WERI-Rb-1 (cell line): Measurements from ENCODE around the gene RFNG.

Experiments used
- DNase-seq: peaks from one replicate; pipeline ENCODE4 v3.0.0-alpha.2; 2020
- H3K27ac ChIP-seq: fragments of 250-450 bp; sonication (Bioruptor Pico); 2 replicates; pipeline ENCODE4 v1.5.1; 2020; ENCODE audit warnings: mild to moderate bottlenecking, moderate library complexity
- H3K27me3 ChIP-seq: fragments of 250-450 bp; sonication (Bioruptor Pico); 2 replicates; pipeline ENCODE4 v1.5.1; 2021; ENCODE audit warnings: mild to moderate bottlenecking, low read depth, moderate library complexity; ENCODE audit not compliant: insufficient read depth, severe bottlenecking
- H3K36me3 ChIP-seq: fragments of 250-450 bp; sonication (Bioruptor Pico); 2 replicates; pipeline ENCODE4 v1.5.1; 2020; ENCODE audit warnings: mild to moderate bottlenecking, moderate library complexity
- H3K4me3 ChIP-seq: 2 replicates; pipeline ENCODE4 v1.5.1; 2011; ENCODE audit warnings: low read depth, mild to moderate bottlenecking, control low read depth, low read length
- H3K9me3 ChIP-seq: fragments of 250-450 bp; sonication (Bioruptor Pico); 2 replicates; pipeline ENCODE4 v1.5.1; 2021; ENCODE audit warnings: mild to moderate bottlenecking, moderate library complexity; ENCODE audit not compliant: severe bottlenecking
- CTCF ChIP-seq: IDR thresholded peaks from 2 replicates; pipeline ENCODE4 v1.5.1; 2011; ENCODE audit warnings: low read depth, mild to moderate bottlenecking, control low read depth, inconsistent platforms, low read length

Gene RFNG

GRCh38 chr17:82035488-82035887 lies 16.1 kb downstream of the RFNG start:
- TF ChIP-seq CTCF: no peak
- no peak for DNase-seq

GRCh38 chr17:82034371-82035011 lies 17.1 kb downstream of the RFNG start:
- Histone ChIP-seq H3K36me3 (peaks cover 39% of the 10 kb centered on the region), H3K4me3 (no peak overlapping the region), H3K27ac (no peak overlapping the region), H3K9me3 (no peaks in the 10 kb centered on the region), H3K27me3 (no peaks in the 10 kb centered on the region)
- DNase-seq: peak; percentile 67
- TF ChIP-seq CTCF: no peak

More at GRCh38 chr17:82035488-82035887, 16.1 kb downstream of the RFNG start:
- peaks cover 39% of the 10 kb centered on the region for H3K36me3 ChIP-seq
- H3K27ac ChIP-seq: no peak overlapping the region
- H3K27me3 ChIP-seq: no peaks in the 10 kb centered on the region
- H3K9me3 ChIP-seq: no peaks in the 10 kb centered on the region
- no peak overlapping the region for H3K4me3 ChIP-seq

GRCh38 chr17:82033359-82034085 lies 18.1 kb downstream of the RFNG start:
- TF ChIP-seq CTCF: no peak
- Histone ChIP-seq H3K27ac (no peak overlapping the region), H3K27me3 (no peaks in the 10 kb centered on the region), H3K36me3 (peaks cover 49% of the 10 kb centered on the region), H3K4me3 (no peak overlapping the region), H3K9me3 (no peaks in the 10 kb centered on the region)
- DNase-seq: no peak

- no peak for TF ChIP-seq CTCF
- peak; percentile 83 for DNase-seq
- Histone ChIP-seq H3K36me3 (peaks cover 53% of the 10 kb centered on the region), H3K4me3 (peak overlapping the region; percentile 64), H3K9me3 (no peaks in the 10 kb centered on the region), H3K27ac (peak overlapping the region; percentile 34), H3K27me3 (no peaks in the 10 kb centered on the region)
These were observed 19.6 kb downstream of the RFNG start for GRCh38 chr17:82031885-82032627.

GRCh38 chr17:82031303-82031884 lies 20.2 kb downstream of the RFNG start, which contains the start of gene RAC3:
Gene RAC3 (plus strand): TSS chr17:82031678. CDS start chr17:82031762, 84 bp downstream.
- H3K27me3 ChIP-seq: no peaks in the 10 kb centered on the region
- no peak for TF ChIP-seq CTCF
- H3K36me3 ChIP-seq: peaks cover 53% of the 10 kb centered on the region
- H3K27ac ChIP-seq: peak within 1 kb of the TSS; percentile 73
- peak within 1 kb of the TSS; percentile 76 for H3K4me3 ChIP-seq
- no peak for DNase-seq
- no peaks in the 10 kb centered on the region for H3K9me3 ChIP-seq
